GM18505 (cell line): ENCODE measurements around the gene BBIP1.
A peak's percentile ranks its signal among the peaks of the same experiment; 100 is the strongest.

Experiments
- ATAC-seq: cut with Tn5 transposase; IDR thresholded peaks from one replicate; pipeline ENCODE4 v1.9.1; 2021; ENCODE audit not compliant: unreplicated experiment
- POLR2A ChIP-seq: IDR thresholded peaks from 4 replicates; pipeline ENCODE4 v1.6.1; 2011; ENCODE audit warnings: borderline replicate concordance; ENCODE audit not compliant: insufficient read depth, insufficient read length; ENCODE audit errors: extremely low read depth

BBIP1 gene

DNA sequence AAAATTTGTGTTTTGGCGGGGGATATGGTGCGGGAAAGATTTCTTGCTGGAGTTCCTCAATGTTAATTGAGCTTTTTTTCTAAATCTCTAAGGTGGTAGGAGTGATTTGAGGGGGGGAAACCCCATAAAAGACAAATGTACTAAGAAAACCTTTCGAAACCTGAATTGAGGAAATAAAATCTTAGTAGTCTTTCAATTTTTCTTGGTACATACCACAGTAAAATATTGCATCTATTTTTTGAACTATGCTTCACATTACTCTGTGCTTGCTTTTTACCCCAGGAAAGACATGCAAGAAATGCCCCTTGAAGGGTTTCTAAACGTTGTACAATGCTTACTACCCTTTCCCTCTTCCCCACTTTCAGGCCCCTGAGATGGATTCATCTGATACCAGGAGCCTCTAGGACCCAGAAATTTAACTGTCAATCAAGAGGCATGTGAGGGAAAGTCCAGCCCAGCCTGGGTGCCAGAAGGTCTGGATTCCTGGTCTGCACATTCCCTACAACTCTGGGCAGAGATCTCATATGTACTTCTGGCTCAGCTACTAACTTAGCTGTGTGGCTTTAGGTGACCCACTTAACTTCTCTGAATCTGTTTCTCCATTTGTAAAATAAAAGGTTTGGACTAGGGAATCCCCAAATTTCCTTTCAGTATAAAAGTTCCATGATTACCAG is 53.0 kb downstream of the BBIP1 start:
- TF ChIP-seq POLR2A, result no peak
- ATAC-seq, result no peak

GRCh38 chr10:110865186-110865808 is 53.7 kb downstream of the BBIP1 start:
- ATAC-seq, result no peak
- no peak for TF ChIP-seq POLR2A

DNA sequence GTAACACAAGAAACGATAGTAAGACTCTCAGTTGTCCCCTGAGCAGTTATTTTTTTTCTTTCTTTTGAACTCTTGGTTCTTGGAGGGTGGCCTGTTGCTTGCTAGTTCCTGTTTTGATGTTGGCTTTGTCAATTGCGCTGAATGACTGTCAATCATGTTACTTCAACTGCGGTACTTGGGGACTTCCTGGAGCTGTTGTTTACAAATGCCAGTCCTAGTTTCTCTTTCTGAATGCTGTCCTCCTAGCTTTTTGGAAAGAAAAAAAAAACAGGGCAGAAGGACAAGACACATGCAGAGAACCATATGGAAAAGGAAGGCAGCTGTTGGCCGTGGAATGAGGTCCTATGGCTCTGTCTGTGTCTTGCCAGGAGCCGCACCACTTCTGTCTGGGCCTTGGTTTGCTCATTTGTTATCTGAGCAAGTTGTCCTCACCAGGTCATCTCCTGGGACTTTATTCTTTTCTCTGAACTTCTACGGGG is 54.3 kb downstream of the BBIP1 start:
- peak; percentile 48 for ATAC-seq
- TF ChIP-seq POLR2A, result peak; percentile 18

GRCh38 chr10:110863956-110864355 is 55.0 kb downstream of the BBIP1 start:
- no peak for ATAC-seq
- TF ChIP-seq POLR2A, result no peak

DNA sequence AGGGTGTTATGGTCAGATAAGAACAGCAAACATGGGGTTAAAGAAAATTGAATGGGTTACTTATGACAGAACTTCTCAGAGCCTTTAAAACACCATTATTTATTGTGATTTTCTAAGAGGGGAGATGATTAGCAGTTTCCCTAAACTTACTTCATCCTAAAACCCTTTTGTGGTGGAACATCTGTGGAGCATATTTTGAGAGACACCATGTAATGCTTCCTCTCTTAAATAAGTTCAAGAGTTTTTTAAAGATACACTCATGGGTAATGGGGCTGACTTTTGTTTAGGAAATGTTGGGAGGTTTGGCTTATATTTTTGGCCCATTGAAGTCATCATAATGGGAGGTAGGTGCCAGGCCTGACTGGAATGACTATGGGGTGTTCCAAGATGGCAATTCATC is 55.6 kb downstream of the BBIP1 start:
- no peak for TF ChIP-seq POLR2A
- no peak for ATAC-seq

GRCh38 chr10:110862961-110863360 is 56.0 kb downstream of the BBIP1 start:
- TF ChIP-seq POLR2A, result no peak
- no peak for ATAC-seq

- TF ChIP-seq POLR2A, result no peak
- ATAC-seq, result no peak
These were observed 56.9 kb downstream of the BBIP1 start for GRCh38 chr10:110861930-110862649.

DNA sequence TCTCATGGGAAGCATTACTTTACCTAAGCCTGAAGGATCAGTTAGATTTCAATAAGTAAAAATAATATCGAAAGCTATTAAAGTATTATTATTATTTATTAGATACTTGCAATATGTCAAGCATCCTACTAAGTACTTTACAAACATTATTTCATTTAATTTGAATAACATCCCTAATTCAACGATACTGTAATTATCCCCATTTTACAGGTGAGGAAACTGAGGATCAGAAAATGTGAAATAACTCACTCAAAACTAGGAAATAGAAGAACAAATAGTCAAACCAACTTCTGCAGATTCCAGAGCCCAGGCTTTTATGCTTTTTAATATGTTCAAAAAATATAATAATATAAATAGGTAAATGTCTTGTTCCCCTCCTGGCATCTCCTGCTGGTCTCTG is 57.5 kb downstream of the BBIP1 start:
- no peak for TF ChIP-seq POLR2A
- no peak for ATAC-seq

- peak; percentile 53 for ATAC-seq
- TF ChIP-seq POLR2A, result peak; percentile 54
These were observed 58.3 kb downstream of the BBIP1 start for GRCh38 chr10:110860576-110861241.

- TF ChIP-seq POLR2A, result no peak
- ATAC-seq, result peak; percentile 3
These were observed 59.0 kb downstream of the BBIP1 start for GRCh38 chr10:110859973-110860376.

- TF ChIP-seq POLR2A, result no peak
- no peak for ATAC-seq
These were observed 59.6 kb downstream of the BBIP1 start for GRCh38 chr10:110859206-110859972.

- no peak for ATAC-seq
- no peak for TF ChIP-seq POLR2A
These were observed 60.6 kb downstream of the BBIP1 start for GRCh38 chr10:110858297-110858934.
